GM23338 (cell line): ENCODE measurements around the gene PGC. TPM values are rescaled to one million over a fixed set of nuclear protein-coding genes. Genes with fewer than 3 reads are reported as not detected.

ENCODE experiments used
- ATAC-seq: fragments of 200-7000 bp; cut with Tn5 transposase; 3 replicates; pipeline ENCODE4 v1.9.1; 2020
- DNase-seq: peaks from one replicate; pipeline ENCODE4 v3.0.0-alpha.2; 2015; ENCODE audit warnings: low spot score
- H2AFZ ChIP-seq: fragments of 200-600 bp; sonication (generic); 2 replicates; pipeline ENCODE4 v1.8.0; 2016; ENCODE audit warnings: antibody characterized with exemption, mild to moderate bottlenecking, moderate library complexity
- H3F3A ChIP-seq: fragments of 200-600 bp; sonication (generic); replicated peaks from 2 replicates; pipeline ENCODE4 v1.8.0; 2017; ENCODE audit warnings: antibody characterized with exemption, mixed run types, low read depth
- H3K27ac ChIP-seq: fragments of 200-600 bp; sonication (generic); 2 replicates; pipeline ENCODE4 v1.6.1; 2016; ENCODE audit warnings: low read depth
- H3K27me3 ChIP-seq: fragments of 200-600 bp; sonication (generic); 2 replicates; pipeline ENCODE4 v1.8.0; 2016; ENCODE audit warnings: mild to moderate bottlenecking, mixed run types, moderate library complexity; ENCODE audit not compliant: insufficient read depth
- H3K36me3 ChIP-seq: fragments of 200-600 bp; sonication (generic); 2 replicates; pipeline ENCODE4 v1.8.0; 2016; ENCODE audit warnings: mild to moderate bottlenecking; ENCODE audit not compliant: insufficient read depth
- H3K4me1 ChIP-seq: fragments of 200-600 bp; sonication (generic); 2 replicates; pipeline ENCODE4 v1.8.0; 2016; ENCODE audit warnings: mild to moderate bottlenecking, moderate library complexity; ENCODE audit not compliant: insufficient read depth
- H3K4me2 ChIP-seq: fragments of 200-600 bp; sonication (generic); 2 replicates; pipeline ENCODE4 v1.7.1; 2017; ENCODE audit warnings: mixed run types
- H3K4me3 ChIP-seq: fragments of 200-600 bp; sonication (generic); 2 replicates; pipeline ENCODE4 v1.6.1; 2016; ENCODE audit warnings: mixed run types
- H3K79me2 ChIP-seq: fragments of 200-600 bp; sonication (generic); replicated peaks from 2 replicates; pipeline ENCODE4 v1.8.0; 2017; ENCODE audit warnings: mild to moderate bottlenecking; ENCODE audit not compliant: insufficient read depth
- H3K9me2 ChIP-seq: fragments of 200-600 bp; sonication (generic); 2 replicates; pipeline ENCODE4 v1.8.0; 2017; ENCODE audit not compliant: insufficient read depth
- H4K20me1 ChIP-seq: fragments of 200-600 bp; sonication (generic); replicated peaks from 2 replicates; pipeline ENCODE4 v1.8.0; 2017; ENCODE audit warnings: mild to moderate bottlenecking; ENCODE audit not compliant: insufficient read depth
- H3K27ac Mint-ChIP-seq: 2 replicates; pipeline ENCODE4 v1.8.0; 2020; ENCODE audit warnings: inconsistent platforms, mild to moderate bottlenecking, moderate library complexity, mixed read lengths
- H3K27me3 Mint-ChIP-seq: 3 replicates; pipeline ENCODE4 v1.8.0; 2022; ENCODE audit warnings: low read depth, mild to moderate bottlenecking, moderate library complexity, mixed read lengths, inconsistent platforms; ENCODE audit not compliant: insufficient read depth, poor library complexity
- H3K36me3 Mint-ChIP-seq: 3 replicates; pipeline ENCODE4 v1.8.0; 2021; ENCODE audit warnings: low read depth, mild to moderate bottlenecking, inconsistent platforms, moderate library complexity, mixed read lengths
- H3K4me1 Mint-ChIP-seq: 3 replicates; pipeline ENCODE4 v1.8.0; 2020; ENCODE audit warnings: mild to moderate bottlenecking, inconsistent platforms, mixed read lengths
- H3K4me3 Mint-ChIP-seq: 3 replicates; pipeline ENCODE4 v1.8.0; 2021; ENCODE audit warnings: moderate library complexity, mild to moderate bottlenecking, inconsistent platforms, mixed read lengths
- H3K9me3 Mint-ChIP-seq: 3 replicates; pipeline ENCODE4 v1.8.0; 2020; ENCODE audit warnings: moderate library complexity, mild to moderate bottlenecking, inconsistent platforms, mixed read lengths
- CREB1 ChIP-seq: fragments of 250-450 bp; sonication (Bioruptor Pico); IDR thresholded peaks from 2 replicates; pipeline ENCODE4 v1.5.0; 2020; ENCODE audit warnings: low read depth, mild to moderate bottlenecking, moderate library complexity
- CTCF ChIP-seq, 2 experiments: fragments of 200-600 bp in 1 of 2; sonication (generic) in 1 of 2; conservative IDR thresholded peaks; 2 replicates each; pipeline versions ENCODE4 v1.5.1 to v1.6.1; 2016 to 2017; ENCODE audit warnings: antibody characterized with exemption in 2 of 2, low read depth in 2 of 2, mild to moderate bottlenecking in 2 of 2, moderate library complexity in 1 of 2
- EZH2phosphoT487 ChIP-seq: fragments of 200-600 bp; sonication (generic); IDR thresholded peaks from one replicate; pipeline ENCODE4 v1.8.1; 2018; ENCODE audit warnings: antibody characterized with exemption; ENCODE audit not compliant: unreplicated experiment
- JUNB ChIP-seq: IDR thresholded peaks from one replicate; pipeline ENCODE4 v1.6.1; 2016; ENCODE audit warnings: antibody characterized with exemption; ENCODE audit not compliant: unreplicated experiment
- NANOG ChIP-seq: IDR thresholded peaks from 2 replicates; pipeline ENCODE4 v1.6.1; 2016; ENCODE audit warnings: antibody characterized with exemption, borderline replicate concordance
- POLR2AphosphoS5 ChIP-seq: IDR thresholded peaks from 2 replicates; pipeline ENCODE4 v1.6.1; 2016; ENCODE audit warnings: antibody characterized with exemption, low read depth
- REST ChIP-seq: IDR thresholded peaks from one replicate; pipeline ENCODE4 v1.6.1; 2018; ENCODE audit warnings: antibody characterized with exemption; ENCODE audit not compliant: unreplicated experiment
- ZNF331 ChIP-seq: fragments of 250-450 bp; sonication (Bioruptor Pico); IDR thresholded peaks from 2 replicates; pipeline ENCODE4 v1.5.0; 2020; ENCODE audit warnings: low read depth, mild to moderate bottlenecking, moderate library complexity
- ZNF462 ChIP-seq: fragments of 250-450 bp; sonication (Bioruptor Pico); IDR thresholded peaks from 2 replicates; pipeline ENCODE4 v1.5.0; 2020; ENCODE audit warnings: mild to moderate bottlenecking, moderate library complexity
- polyA plus RNA-seq: library from polyadenylated mRNA; unstranded; fragments of >200 nt; fragmentation: Nextera tagmentation; extraction: Ambion mirVana; gene quantifications from 2 replicates; pipeline ENCODE4 v1.2.1, GENCODE V29; 2016
- total RNA-seq: library from RNA; depleted of rRNA; stranded (reverse); fragments of >200 nt; shearing (Covaris generic); gene quantifications from 2 replicates; pipeline ENCODE4 v1.2.3, GENCODE V29; 2014

The PGC gene
- total and polyA plus RNA-seq, 2 experiments from 2014 or later, result not detected

GRCh38 chr6:41718828-41719227 is 28.4 kb downstream of the PGC start:
- no peak overlapping the region for H2AFZ ChIP-seq
- Mint-ChIP-seq H3K36me3 (no peaks in the 10 kb centered on the region), H3K9me3 (no peaks in the 10 kb centered on the region), H3K4me1 (peaks cover 19% of the 10 kb centered on the region), H3K27ac (no peak overlapping the region), H3K4me3 (no peak overlapping the region), H3K27me3 (peaks cover 3% of the 10 kb centered on the region)
- no peak overlapping the region for H3K4me3 ChIP-seq
- H3K79me2 ChIP-seq, result no peaks in the 10 kb centered on the region
- no peaks in the 10 kb centered on the region for H3K9me2 ChIP-seq
- H3K4me1 ChIP-seq, result peaks cover 7% of the 10 kb centered on the region
- H3K4me2 ChIP-seq, result no peak overlapping the region
- TF ChIP-seq ZNF462 (CRISPR knock-in tag), result no peak
- no peak for TF ChIP-seq POLR2AphosphoS5
- no peak for TF ChIP-seq REST
- TF ChIP-seq CREB1 (CRISPR knock-in tag), result no peak
- no peak for TF ChIP-seq EZH2phosphoT487
- TF ChIP-seq NANOG, result no peak
- no peak for TF ChIP-seq CTCF (conservative IDR thresholded peaks at IDR 0.05; ENCODE audit: low read depth in 2 of 2)
- TF ChIP-seq JUNB, result no peak
- TF ChIP-seq ZNF331, result no peak
- no peaks in the 10 kb centered on the region for H4K20me1 ChIP-seq
- DNase-seq, result no peak
- H3K27ac ChIP-seq, result no peak overlapping the region
- H3K36me3 ChIP-seq, result no peaks in the 10 kb centered on the region
- no peaks in the 10 kb centered on the region for H3F3A ChIP-seq
- ATAC-seq, result no peak
- no peaks in the 10 kb centered on the region for H3K27me3 ChIP-seq
